ENCODE measurements around the gene ATAD1.
"Not testable (repeated sequence)": the region's sequence is repeated elsewhere in the genome, so short reads cannot be mapped to it uniquely, and the experiment has no call there.

DNA sequence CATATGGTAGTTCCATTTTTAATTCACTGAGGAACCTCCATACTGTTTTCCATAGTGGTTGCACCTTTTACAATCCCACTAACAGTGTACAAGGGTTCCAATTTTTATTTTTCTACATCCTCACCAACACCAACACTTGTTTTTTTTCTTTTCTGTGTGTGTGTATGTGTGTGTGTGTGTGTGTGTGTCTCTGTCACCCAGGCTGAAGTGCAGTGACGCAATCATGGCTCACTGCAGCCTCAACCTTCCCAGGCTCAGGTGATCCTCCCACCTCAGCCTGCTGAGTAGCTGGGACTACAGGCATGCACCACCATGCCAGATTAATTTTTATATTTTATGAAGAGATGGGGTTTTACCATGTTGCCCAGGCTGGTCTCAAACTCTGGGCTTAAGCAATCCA is 79.8 kb downstream of the ATAD1 start:
- not testable (repeated sequence) for TF ChIP-seq POLR2A (IDR thresholded peaks at IDR 0.05)
- TF ChIP-seq, protein P1, sequence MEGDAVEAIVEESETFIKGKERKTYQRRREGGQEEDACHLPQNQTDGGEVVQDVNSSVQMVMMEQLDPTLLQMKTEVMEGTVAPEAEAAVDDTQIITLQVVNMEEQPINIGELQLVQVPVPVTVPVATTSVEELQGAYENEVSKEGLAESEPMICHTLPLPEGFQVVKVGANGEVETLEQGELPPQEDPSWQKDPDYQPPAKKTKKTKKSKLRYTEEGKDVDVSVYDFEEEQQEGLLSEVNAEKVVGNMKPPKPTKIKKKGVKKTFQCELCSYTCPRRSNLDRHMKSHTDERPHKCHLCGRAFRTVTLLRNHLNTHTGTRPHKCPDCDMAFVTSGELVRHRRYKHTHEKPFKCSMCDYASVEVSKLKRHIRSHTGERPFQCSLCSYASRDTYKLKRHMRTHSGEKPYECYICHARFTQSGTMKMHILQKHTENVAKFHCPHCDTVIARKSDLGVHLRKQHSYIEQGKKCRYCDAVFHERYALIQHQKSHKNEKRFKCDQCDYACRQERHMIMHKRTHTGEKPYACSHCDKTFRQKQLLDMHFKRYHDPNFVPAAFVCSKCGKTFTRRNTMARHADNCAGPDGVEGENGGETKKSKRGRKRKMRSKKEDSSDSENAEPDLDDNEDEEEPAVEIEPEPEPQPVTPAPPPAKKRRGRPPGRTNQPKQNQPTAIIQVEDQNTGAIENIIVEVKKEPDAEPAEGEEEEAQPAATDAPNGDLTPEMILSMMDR (IDR thresholded peaks at IDR 0.05) = not testable (repeated sequence)

Data from sigmoid colon (tissue), 3 donors.